ENCODE data around the gene NEO1.

GRCh38 chr15:73022161-73022560, 30.1 kb upstream of the NEO1 start:
- TF ChIP-seq SMC3 (IDR thresholded peaks at IDR 0.05; ENCODE audit: low read depth, low read length) (no peak), MXI1 (IDR thresholded peaks at IDR 0.05; ENCODE audit: low read depth, low read length) (no peak), CTCF (IDR thresholded peaks at IDR 0.05) (no peak), GATA2 (CRISPR knock-in tag; IDR thresholded peaks at IDR 0.05) (no peak), POLR2AphosphoS5 (IDR thresholded peaks at IDR 0.05; ENCODE audit: low read depth, low read length) (no peak), TEAD4 (IDR thresholded peaks at IDR 0.05; ENCODE audit: borderline replicate concordance, insufficient read depth) (no peak), JUND (IDR thresholded peaks at IDR 0.05) (no peak), RCOR1 (IDR thresholded peaks at IDR 0.05; ENCODE audit: low read length) (no peak), ELF1 (IDR thresholded peaks at IDR 0.05) (no peak)
- TF ChIP-seq, protein P1, sequence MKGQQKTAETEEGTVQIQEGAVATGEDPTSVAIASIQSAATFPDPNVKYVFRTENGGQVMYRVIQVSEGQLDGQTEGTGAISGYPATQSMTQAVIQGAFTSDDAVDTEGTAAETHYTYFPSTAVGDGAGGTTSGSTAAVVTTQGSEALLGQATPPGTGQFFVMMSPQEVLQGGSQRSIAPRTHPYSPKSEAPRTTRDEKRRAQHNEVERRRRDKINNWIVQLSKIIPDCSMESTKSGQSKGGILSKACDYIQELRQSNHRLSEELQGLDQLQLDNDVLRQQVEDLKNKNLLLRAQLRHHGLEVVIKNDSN (IDR thresholded peaks at IDR 0.05; ENCODE audit: borderline replicate concordance, low read depth): no peak
